Activated CD8-positive, alpha-beta T cell treated with anti-CD3 and anti-CD28 coated beads for 36 hours (primary cell): ENCODE measurements around the gene ATP2C2. TPM values are rescaled to one million over a fixed set of nuclear protein-coding genes. Genes with fewer than 3 reads are reported as not detected.

Experiments
- ATAC-seq: fragments of 200-7000 bp; cut with Tn5 transposase; one replicate; pipeline ENCODE4 v1.10.0; 2021; ENCODE audit warnings: mild to moderate bottlenecking, moderate library complexity
- CTCF ChIA-PET: fragments of 350-600 bp; sonication (Branson Sonifier 250); formaldehyde crosslinking; loops from one replicate; lab custom pipeline; 2021; ENCODE audit warnings: antibody characterized with exemption; lab: Charles Lee
- POLR2A ChIA-PET: fragments of 350-600 bp; sonication (Branson Sonifier 250); formaldehyde crosslinking; loops from one replicate; lab custom pipeline; 2021; ENCODE audit warnings: antibody characterized with exemption; lab: Charles Lee
- DNase-seq: peaks from one replicate; pipeline ENCODE4 v3.0.0-alpha.2; 2020
- H3K27ac Mint-ChIP-seq: one replicate; pipeline ENCODE4 v1.8.0; 2021; ENCODE audit warnings: mild to moderate bottlenecking, mixed read lengths
- H3K27me3 Mint-ChIP-seq: one replicate; pipeline ENCODE4 v1.8.0; 2021; ENCODE audit warnings: mixed read lengths
- H3K36me3 Mint-ChIP-seq: one replicate; pipeline ENCODE4 v1.8.0; 2021; ENCODE audit warnings: low read depth, mixed read lengths
- H3K4me1 Mint-ChIP-seq: one replicate; pipeline ENCODE4 v1.8.0; 2021; ENCODE audit warnings: low read depth, mixed read lengths
- H3K4me3 Mint-ChIP-seq: one replicate; pipeline ENCODE4 v1.8.0; 2021; ENCODE audit warnings: mild to moderate bottlenecking, moderate library complexity, mixed read lengths
- H3K9me3 Mint-ChIP-seq: one replicate; pipeline ENCODE4 v1.8.0; 2021; ENCODE audit warnings: mixed read lengths
- intact Hi-C: fragments of 100-400 bp; cut with micrococcal nuclease; formaldehyde crosslinking; loops from one replicate; pipeline ENCODE4 v1.10.0; 2022
- total RNA-seq, 2 experiments: library from RNA; stranded (reverse); gene quantifications; one replicate each; pipeline ENCODE4 v1.2.3, GENCODE V29; 2021
- TF ChIP-seq, protein P1 (sequence below): fragments of 200-600 bp; IDR thresholded peaks from one replicate; pipeline ENCODE4 v1.8.0; 2022; ENCODE audit warnings: antibody characterized with exemption, mild to moderate bottlenecking

ATP2C2 gene
- total RNA-seq, 2 experiments from 2014 or later = not detected

DNA sequence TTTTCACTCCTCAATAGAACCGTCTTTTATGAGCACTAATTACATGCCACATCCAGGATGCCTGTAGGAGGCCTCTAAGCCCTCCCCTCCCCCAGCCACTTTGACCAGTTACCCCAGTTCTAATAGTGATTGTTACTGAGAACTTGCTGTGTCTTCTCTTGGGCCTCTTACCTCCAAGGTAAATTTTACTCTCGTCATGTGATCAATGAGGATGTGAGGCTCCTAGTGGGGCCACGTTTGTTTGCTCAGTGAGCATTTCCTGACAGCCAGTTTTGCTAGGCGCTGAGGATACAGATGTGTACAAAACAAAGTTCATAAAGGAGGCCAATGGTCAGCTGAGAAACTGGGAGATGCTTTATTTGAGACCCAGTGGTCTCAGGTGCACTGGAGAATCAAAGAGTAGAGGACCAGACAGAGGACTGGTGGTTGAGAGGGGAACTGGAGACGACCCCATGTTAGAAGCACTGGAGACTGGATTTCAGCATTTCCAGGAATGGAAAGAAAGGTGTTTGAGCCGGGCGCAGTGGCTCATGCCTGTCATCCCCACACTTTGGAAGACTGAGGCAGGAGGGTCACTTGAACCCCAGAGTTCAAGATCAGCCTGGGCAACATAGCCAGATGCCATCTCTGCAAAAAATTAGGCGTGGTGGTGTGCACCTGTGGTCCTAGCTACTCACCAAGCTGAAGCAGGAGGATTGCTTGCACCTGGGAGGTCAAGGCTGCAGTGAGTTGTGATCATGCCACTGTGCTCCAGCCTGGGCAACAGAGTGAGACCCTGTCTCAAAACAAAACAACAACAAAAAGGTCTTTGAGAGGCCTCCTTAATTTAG lies 2.6 kb downstream of the ATP2C2 start:
- CTCF ChIA-PET = interaction anchor here (1.4 kb wide), 1 partner anchor 94 kb away, joined by 4 read pairs; no protein-coding TSS in a partner anchor
- peaks cover 5% of the 10 kb centered on the region for H3K4me1 Mint-ChIP-seq
- H3K9me3 Mint-ChIP-seq = no peaks in the 10 kb centered on the region
- DNase-seq = no peak
- H3K27me3 Mint-ChIP-seq = peaks cover 46% of the 10 kb centered on the region
- POLR2A ChIA-PET = no interaction called here
- no peak for ATAC-seq
- TF ChIP-seq, protein P1, sequence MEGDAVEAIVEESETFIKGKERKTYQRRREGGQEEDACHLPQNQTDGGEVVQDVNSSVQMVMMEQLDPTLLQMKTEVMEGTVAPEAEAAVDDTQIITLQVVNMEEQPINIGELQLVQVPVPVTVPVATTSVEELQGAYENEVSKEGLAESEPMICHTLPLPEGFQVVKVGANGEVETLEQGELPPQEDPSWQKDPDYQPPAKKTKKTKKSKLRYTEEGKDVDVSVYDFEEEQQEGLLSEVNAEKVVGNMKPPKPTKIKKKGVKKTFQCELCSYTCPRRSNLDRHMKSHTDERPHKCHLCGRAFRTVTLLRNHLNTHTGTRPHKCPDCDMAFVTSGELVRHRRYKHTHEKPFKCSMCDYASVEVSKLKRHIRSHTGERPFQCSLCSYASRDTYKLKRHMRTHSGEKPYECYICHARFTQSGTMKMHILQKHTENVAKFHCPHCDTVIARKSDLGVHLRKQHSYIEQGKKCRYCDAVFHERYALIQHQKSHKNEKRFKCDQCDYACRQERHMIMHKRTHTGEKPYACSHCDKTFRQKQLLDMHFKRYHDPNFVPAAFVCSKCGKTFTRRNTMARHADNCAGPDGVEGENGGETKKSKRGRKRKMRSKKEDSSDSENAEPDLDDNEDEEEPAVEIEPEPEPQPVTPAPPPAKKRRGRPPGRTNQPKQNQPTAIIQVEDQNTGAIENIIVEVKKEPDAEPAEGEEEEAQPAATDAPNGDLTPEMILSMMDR = no peak
- H3K27ac Mint-ChIP-seq = no peak overlapping the region
- intact Hi-C loops = no loop called here
- no peaks in the 10 kb centered on the region for H3K36me3 Mint-ChIP-seq
- H3K4me3 Mint-ChIP-seq = no peak overlapping the region

DNA sequence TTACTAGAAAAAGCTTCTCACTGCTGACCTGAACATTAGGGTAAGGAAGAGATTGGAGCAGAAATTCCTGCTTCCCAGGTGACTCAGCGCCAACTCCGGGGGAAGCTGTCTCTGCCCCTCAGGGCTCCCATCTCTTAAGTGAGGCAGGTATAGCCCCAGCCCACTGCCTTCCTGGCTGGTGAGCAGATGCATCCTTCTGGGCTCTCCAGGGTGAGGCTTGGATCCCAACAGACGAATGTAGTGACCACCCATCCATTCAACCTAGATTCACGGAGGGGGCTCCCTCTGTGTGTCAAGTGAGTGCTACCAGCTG lies 3.2 kb downstream of the ATP2C2 start:
- H3K27ac Mint-ChIP-seq = no peak overlapping the region
- no peak overlapping the region for H3K4me3 Mint-ChIP-seq
- H3K36me3 Mint-ChIP-seq = no peaks in the 10 kb centered on the region
- DNase-seq = no peak
- H3K4me1 Mint-ChIP-seq = peaks cover 5% of the 10 kb centered on the region
- TF ChIP-seq, protein P1 = no peak
- CTCF ChIA-PET = interaction anchor here (1.4 kb wide), 1 partner anchor 94 kb away, joined by 4 read pairs; no protein-coding TSS in a partner anchor
- peaks cover 45% of the 10 kb centered on the region for H3K27me3 Mint-ChIP-seq
- H3K9me3 Mint-ChIP-seq = no peaks in the 10 kb centered on the region
- POLR2A ChIA-PET = no interaction called here
- no peak for ATAC-seq
- intact Hi-C loops = no loop called here

DNA sequence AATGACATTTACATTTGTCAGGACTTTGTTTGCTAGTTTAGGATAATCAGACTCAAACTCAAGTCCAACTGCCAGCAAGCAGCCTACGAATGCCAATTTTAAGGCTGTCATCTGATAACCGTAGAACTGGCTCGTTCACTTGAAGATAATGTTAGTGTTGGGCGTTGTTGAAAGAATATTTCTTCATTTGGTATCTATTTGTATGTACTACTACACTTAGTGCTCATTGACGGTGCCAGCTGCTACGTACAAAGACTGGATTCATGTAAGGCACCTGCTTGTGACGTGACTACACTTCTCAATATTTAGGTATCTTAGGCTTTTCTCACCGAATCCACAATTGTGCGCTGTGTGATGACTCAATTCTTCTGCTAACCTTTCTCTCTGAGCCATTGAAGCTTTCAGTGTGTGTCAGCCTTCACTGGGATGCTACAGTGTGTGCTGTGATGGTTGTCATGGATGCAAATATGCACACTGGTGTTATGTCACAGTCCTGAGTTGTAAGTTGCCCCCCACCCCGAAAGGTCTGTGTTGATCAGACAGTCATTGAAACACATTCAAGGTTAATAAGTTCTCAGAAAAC lies 5.7 kb downstream of the ATP2C2 start:
- H3K36me3 Mint-ChIP-seq = no peaks in the 10 kb centered on the region
- H3K27ac Mint-ChIP-seq = no peak overlapping the region

DNA sequence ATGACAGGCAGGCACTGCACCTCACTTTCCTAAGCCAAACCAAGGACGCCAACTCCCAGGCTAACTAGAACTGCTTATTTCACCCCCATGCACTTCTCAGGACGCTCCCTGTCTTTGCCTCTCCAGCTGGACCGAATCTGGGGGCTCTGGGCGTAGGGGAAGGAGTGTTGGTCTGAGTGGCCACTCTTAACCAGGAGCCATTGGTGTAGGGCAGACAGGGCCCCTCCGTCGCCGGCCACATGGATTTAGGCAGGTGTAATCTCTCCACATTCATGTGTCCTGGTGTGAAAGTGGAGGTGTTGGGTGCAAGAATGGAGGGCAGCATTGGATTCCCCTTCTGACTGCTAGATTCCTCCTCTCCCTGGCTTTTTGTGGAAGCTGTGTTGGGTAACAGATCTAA lies 9.8 kb downstream of the ATP2C2 start:
- ATAC-seq = no peak
- Mint-ChIP-seq H3K27me3 (peaks cover 13% of the 10 kb centered on the region), H3K4me1 (peaks cover 4% of the 10 kb centered on the region), H3K4me3 (no peak overlapping the region), H3K36me3 (no peaks in the 10 kb centered on the region), H3K27ac (no peak overlapping the region), H3K9me3 (no peaks in the 10 kb centered on the region)
- ChIA-PET CTCF (no interaction called here), POLR2A (no interaction called here)
- DNase-seq = no peak
- intact Hi-C loops = no loop called here
- TF ChIP-seq, protein P1 = no peak

More for the DNA sequence above, 5.7 kb downstream of the ATP2C2 start:
- ChIA-PET POLR2A (no interaction called here), CTCF (interaction anchor here (0.8 kb wide), 1 partner anchor 44 kb away, joined by 3 read pairs; no protein-coding TSS in a partner anchor)
- Mint-ChIP-seq H3K9me3 (no peaks in the 10 kb centered on the region), H3K4me3 (no peak overlapping the region), H3K4me1 (no peaks in the 10 kb centered on the region), H3K27me3 (peaks cover 28% of the 10 kb centered on the region)
- intact Hi-C loops = no loop called here
- ATAC-seq = peak; percentile 91
- TF ChIP-seq, protein P1 = no peak
- peak; percentile 45 for DNase-seq

DNA sequence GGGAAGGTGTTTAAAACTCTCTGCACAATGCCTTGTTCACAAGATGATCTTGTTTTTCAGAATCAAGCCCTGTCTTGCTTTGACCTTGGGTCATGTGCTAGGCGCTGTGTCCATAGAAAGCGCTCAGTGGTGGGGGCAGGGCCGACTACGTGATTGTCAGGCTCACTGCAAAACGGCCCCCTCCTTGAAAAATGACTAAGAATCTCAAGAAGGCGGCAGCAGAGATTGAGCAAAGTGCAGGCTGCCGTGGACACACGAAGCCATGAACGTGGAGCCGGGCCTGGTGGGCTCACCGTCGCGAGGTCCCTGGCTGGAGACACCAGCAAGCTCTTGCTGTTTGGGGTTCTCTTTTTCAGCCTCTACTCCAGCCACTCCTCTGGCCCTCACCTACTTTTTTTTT lies 10.2 kb downstream of the ATP2C2 start:
- TF ChIP-seq, protein P1 = no peak
- no peaks in the 10 kb centered on the region for H3K36me3 Mint-ChIP-seq
- ChIA-PET POLR2A (no interaction called here), CTCF (no interaction called here)
- H3K27ac Mint-ChIP-seq = no peak overlapping the region
- H3K27me3 Mint-ChIP-seq = peaks cover 11% of the 10 kb centered on the region
- ATAC-seq (no peak), DNase-seq (no peak)
- H3K4me3 Mint-ChIP-seq = no peak overlapping the region
- H3K4me1 Mint-ChIP-seq = peaks cover 4% of the 10 kb centered on the region
- intact Hi-C loops = no loop called here
- H3K9me3 Mint-ChIP-seq = no peaks in the 10 kb centered on the region
